GM11168 (cell line): ENCODE measurements around the gene UBL4A.

ENCODE experiments used
- in situ Hi-C: fragments of 300-500 bp; cut with MboI; formaldehyde crosslinking; loops from one replicate; pipeline ENCODE4 v1.12.0; 2022; ENCODE audit warnings: low sequenced_read_pairs; ENCODE audit not compliant: unreplicated experiment

The UBL4A gene

DNA sequence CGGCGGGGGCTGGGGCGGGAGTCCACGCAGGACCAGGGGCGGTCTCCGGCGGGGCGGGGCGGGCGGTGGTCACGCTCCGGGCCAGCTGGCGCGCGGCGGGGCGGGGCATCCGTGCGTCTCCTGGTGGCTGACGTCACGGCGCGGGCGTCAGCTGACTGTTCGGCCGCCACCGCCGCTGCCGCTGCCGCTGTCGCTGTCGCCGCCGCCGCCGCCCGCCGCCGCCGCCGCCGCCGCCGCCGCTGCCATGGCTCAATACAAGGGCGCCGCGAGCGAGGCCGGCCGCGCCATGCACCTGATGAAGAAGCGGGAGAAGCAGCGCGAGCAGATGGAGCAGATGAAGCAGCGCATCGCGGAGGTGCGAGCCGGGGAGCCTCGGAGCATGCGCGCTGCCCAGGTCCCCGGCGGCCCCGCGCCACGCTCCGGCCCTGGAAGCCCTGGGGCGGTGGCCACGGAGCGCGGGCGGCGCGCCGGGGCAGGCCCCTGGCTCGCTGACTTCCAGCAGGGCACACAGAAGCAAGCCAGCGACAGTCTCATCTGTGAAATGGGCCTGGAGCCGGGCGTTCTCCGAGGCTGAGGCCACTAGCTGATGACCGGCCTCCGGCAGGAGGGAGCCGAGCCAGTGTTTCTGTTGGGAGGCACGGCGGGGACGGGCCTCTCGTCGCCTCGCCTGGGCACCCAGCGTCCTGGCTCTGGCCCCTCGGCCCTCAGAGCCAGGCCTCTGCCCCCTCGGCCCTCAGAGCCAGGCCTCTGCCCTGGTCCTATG, 42.2 kb downstream of the UBL4A start, which contains the start of gene FAM50A:
Gene FAM50A, plus strand, starts transcription at position 150 of the 763 bp plus-strand sequence. Its CDS starts 95 bp downstream, at position 245.
- in situ Hi-C loops = loop anchor here (25.0 kb wide), 1 partner anchor 93 kb away; the partner anchor contains the start of genes G6PD and IKBKG

DNA sequence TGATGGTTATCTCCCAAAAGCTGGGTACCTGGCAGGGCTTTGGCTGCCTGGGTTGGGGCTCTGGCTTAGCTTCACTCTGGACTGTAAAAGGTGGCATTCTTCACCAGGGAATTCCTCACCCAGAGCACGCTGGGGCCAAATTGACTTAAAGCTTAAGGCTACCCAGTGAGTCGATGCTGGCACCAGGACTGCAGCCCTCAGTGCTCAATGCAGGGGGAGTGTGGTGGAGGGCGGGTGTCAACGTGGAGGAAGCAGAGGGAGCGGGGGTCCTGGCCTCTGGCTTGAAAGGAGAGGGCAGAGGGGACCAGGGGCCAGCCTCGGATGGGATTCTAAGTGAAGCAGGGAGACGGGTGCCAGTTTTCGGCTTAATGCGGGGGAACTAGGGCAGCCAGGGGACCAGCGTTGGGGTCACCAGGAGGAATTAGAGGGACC, 42.9 kb downstream of the UBL4A start:
- in situ Hi-C loops = loop anchor here (25.0 kb wide), 1 partner anchor 94 kb away; the partner anchor contains the start of genes G6PD and IKBKG

DNA sequence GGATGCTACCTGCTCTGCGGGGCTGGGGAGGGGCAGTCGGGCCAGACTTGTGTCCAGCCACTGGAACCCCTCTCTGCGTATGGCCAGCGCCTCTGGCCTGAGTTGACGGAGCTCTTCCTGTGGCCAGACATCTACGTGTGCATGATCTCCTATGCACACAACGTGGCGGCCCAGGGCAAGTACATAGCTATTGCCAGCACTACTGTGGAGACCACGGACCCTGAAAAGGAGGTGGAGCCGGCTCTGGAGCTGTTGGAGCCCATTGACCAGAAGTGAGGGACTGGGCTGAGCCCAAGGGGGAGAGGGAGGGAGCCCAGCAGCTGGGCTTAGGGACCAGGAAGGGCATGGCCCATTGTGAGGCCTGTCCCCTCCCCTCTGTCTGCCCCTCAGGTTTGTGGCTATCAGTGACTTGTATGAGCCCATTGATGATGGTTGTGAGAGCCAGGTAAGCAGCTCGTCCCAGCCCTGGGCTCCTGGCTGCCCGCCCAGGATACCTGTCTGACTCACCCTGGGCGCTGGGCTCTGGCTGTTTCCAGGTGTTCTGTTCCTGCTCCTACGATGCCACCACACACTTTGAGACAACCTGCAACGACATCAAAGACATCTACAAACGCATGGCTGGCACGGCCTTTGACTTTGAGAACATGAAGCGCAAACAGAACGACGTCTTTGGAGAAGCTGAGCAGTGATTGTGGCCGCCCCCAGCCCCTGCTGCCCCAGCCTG, 44.3 kb downstream of the UBL4A start:
- in situ Hi-C loops = loop anchor here (25.0 kb wide), 1 partner anchor 95 kb away; the partner anchor contains the start of genes G6PD and IKBKG

DNA sequence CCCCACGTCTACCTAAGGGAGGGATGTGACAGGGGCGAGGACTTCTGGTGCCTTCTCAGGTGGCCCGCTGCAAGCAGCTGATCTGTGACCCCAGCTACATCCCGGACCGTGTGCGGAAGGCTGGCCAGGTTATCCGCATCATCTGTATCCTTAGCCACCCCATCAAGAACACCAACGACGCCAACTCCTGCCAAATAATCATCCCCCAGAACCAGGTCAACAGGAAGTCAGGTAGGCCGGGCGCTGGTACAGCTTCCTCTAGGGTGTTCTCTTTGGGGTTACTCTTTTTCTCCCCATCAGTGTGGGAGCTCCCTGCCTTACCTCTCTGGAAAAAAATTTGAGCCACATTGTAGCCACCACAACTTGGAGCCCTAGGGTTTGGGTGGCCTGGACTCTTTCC, 44.9 kb downstream of the UBL4A start:
- in situ Hi-C loops = loop anchor here (25.0 kb wide), 1 partner anchor 96 kb away; the partner anchor contains the start of genes G6PD and IKBKG

- in situ Hi-C loops = loop anchor here (25.0 kb wide), 1 partner anchor 97 kb away; the partner anchor contains the start of genes G6PD and IKBKG
Measured at GRCh38 chrX:154440623-154441357, 45.6 kb downstream of the UBL4A start.

GRCh38 chrX:154439841-154440240, 46.6 kb downstream of the UBL4A start:
- in situ Hi-C loops = loop anchor here (25.0 kb wide), 1 partner anchor 97 kb away; the partner anchor contains the start of genes G6PD and IKBKG

- in situ Hi-C loops = loop anchor here (25.0 kb wide), 1 partner anchor 99 kb away; the partner anchor contains the start of genes G6PD and IKBKG
Measured at GRCh38 chrX:154437971-154438893, 48.2 kb downstream of the UBL4A start.

DNA sequence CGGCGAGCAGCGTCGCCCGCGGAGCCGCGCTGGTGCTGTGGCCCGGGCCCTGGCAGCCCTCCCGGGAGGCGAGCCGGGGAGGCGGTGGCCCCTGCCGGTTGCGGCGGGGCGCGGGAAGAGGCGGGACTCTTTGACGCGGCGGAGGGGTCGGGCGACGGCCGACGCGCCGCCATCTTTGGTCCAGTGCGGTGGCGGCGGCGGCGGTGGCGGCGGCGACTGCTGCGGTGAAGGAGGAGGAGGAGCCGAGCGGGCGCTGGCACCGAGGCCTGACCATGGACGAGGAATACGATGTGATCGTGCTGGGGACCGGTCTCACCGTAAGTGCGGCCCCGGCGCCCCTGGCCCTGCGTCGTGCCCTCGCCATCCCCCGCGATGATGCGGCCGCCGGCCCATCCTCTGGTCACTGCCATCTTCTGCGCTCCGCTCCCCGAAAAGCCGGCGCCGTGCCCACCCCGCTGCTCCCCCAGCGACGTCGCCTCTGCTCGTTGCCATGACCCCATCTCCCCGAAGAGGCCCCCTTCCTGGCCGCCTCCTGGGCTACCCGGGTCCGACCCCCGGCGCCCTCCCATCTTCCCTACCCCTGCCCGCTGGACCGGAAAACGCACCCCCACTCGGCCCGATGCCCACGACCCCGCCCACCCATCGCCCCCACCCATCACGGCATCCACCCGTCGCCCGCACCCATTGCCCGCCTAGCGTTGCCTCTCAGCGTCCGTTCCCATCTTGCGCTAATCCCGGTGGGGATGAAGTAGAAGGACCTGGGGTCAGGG, 49.2 kb downstream of the UBL4A start, which contains the start of gene GDI1:
Gene GDI1, plus strand, starts transcription at position 172 of the 770 bp plus-strand sequence. Its CDS starts 101 bp downstream, at position 273.
- in situ Hi-C loops = loop anchor here (25.0 kb wide), 1 partner anchor 100 kb away; the partner anchor contains the start of genes G6PD and IKBKG

DNA sequence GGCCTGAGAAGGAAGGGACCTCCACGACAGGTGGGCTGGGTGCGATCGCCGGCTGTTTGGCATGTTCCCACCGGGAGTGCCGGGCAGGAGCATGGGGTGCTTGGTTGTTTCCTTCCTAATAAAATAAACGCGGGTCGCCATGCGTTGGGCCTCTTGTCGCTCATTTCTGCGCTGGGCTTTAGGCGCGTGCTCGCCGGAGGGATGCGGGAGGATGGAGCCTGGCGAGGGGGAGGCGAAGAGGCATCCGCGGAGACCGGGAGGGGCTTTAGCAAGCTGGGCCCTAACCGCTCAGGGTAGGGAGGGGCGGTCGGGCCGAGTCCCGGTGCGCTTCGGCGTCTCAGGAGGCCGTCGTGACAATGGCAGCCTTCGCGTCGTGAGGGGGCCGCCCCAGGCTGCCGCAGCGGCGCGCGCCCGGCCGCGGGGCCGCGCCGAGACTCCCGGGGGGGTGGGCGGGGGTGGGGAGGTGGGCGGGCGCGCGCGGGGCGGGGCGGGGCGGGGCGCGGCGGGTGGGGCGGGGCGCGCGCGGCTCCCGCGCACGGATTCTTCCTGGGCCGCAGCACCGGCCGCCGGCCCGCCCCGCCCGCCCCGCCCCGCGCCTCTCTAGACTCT, 49.9 kb downstream of the UBL4A start:
- in situ Hi-C loops = loop anchor here (25.0 kb wide), 1 partner anchor 101 kb away; the partner anchor contains the start of genes G6PD and IKBKG

DNA sequence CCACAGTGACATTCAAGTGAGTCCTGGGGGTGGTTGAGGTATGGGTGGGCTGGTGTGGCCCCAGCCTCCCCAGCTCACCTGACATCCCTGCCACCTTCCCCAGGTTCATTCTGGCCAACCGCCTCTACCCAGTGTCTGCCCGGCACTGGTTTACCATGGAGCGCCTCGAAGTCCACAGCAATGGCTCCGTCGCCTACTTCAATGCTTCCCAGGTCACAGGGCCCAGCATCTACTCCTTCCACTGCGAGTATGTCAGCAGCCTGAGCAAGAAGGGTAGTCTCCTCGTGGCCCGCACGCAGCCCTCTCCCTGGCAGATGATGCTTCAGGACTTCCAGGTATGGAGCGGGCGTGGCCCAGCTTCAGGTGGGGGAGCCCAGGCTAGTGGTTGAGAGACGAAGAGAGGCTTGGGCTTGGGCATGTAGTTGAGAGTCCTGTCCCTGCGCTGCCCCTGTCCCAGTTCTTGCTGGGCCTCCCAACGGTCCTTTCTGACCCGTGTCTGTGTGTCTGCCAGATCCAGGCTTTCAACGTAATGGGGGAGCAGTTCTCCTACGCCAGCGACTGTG, 51.2 kb downstream of the UBL4A start:
- in situ Hi-C loops = loop anchor here (25.0 kb wide), 1 partner anchor 102 kb away; the partner anchor contains the start of genes G6PD and IKBKG

GRCh38 chrX:154434394-154435168, 51.8 kb downstream of the UBL4A start:
- in situ Hi-C loops = loop anchor here (25.0 kb wide), 1 partner anchor 103 kb away; the partner anchor contains the start of genes G6PD and IKBKG
